Measurements from ENCODE around the gene MIAT.

Gene MIAT

GRCh38 chr22:26680485-26680884 is 23.1 kb downstream of the MIAT start:
- TF ChIP-seq, protein P1, sequence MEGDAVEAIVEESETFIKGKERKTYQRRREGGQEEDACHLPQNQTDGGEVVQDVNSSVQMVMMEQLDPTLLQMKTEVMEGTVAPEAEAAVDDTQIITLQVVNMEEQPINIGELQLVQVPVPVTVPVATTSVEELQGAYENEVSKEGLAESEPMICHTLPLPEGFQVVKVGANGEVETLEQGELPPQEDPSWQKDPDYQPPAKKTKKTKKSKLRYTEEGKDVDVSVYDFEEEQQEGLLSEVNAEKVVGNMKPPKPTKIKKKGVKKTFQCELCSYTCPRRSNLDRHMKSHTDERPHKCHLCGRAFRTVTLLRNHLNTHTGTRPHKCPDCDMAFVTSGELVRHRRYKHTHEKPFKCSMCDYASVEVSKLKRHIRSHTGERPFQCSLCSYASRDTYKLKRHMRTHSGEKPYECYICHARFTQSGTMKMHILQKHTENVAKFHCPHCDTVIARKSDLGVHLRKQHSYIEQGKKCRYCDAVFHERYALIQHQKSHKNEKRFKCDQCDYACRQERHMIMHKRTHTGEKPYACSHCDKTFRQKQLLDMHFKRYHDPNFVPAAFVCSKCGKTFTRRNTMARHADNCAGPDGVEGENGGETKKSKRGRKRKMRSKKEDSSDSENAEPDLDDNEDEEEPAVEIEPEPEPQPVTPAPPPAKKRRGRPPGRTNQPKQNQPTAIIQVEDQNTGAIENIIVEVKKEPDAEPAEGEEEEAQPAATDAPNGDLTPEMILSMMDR (IDR thresholded peaks at IDR 0.05; ENCODE audit: control insufficient read depth, insufficient read depth, low read depth, low read length, missing control alignments): no peak
- no peak overlapping the region for H3K4me3 ChIP-seq (ENCODE audit: control insufficient read depth, low read depth, low read length)
- DNase-seq (ENCODE audit: low read depth): no peak

- TF ChIP-seq, protein P1 (IDR thresholded peaks at IDR 0.05; ENCODE audit: control insufficient read depth, insufficient read depth, low read depth, low read length, missing control alignments): no peak
- DNase-seq (ENCODE audit: low read depth): no peak
- no peak overlapping the region for H3K4me3 ChIP-seq (ENCODE audit: control insufficient read depth, low read depth, low read length)
These were observed 24.0 kb downstream of the MIAT start for GRCh38 chr22:26681395-26681821.

DNA sequence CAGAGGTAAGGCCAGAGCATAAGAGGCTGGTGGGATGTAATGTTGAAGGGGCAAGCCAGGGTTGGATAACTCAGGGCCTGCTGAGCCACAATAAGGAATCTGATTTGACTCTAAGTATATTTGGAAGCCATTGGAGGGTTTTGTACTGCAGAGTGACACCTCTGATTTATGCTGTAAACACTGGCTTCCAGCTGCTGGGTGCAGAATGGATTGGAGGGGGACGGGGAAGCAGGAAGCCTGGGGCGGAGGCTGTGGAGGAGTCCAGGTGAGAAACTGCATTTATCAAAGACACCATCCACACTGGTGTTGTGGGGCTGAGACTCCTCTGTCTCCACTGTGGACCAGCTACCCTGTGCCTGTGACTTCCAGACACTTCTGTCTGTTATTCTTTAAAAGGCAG is 26.8 kb downstream of the MIAT start:
- H3K4me3 ChIP-seq (ENCODE audit: control insufficient read depth, low read depth, low read length): no peak overlapping the region
- TF ChIP-seq, protein P1 (IDR thresholded peaks at IDR 0.05; ENCODE audit: control insufficient read depth, insufficient read depth, low read depth, low read length, missing control alignments): no peak
- no peak for DNase-seq (ENCODE audit: low read depth)

DNA sequence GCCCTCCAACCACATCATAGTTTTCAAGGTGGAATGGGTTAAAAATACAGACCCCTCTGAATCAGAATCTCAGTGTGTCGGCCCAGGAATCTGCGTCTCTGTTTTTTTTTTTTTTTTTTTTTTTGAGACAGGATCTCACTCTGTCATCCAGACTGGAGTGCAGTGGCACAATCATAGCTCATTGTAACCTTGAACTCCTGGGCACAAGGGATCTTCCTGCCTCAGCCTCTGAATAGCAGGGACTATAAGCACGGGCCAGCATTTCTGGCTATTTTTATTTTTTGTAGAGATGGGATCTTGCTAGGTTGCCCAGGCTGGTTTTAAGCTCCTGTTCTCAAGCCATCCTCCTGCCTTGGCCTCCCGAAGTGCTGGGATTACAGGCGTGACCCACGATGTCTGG is 28.2 kb downstream of the MIAT start:
- TF ChIP-seq, protein P1 (IDR thresholded peaks at IDR 0.05; ENCODE audit: control insufficient read depth, insufficient read depth, low read depth, low read length, missing control alignments): no peak
- H3K4me3 ChIP-seq (ENCODE audit: control insufficient read depth, low read depth, low read length): no peak overlapping the region
- no peak for DNase-seq (ENCODE audit: low read depth)

DNA sequence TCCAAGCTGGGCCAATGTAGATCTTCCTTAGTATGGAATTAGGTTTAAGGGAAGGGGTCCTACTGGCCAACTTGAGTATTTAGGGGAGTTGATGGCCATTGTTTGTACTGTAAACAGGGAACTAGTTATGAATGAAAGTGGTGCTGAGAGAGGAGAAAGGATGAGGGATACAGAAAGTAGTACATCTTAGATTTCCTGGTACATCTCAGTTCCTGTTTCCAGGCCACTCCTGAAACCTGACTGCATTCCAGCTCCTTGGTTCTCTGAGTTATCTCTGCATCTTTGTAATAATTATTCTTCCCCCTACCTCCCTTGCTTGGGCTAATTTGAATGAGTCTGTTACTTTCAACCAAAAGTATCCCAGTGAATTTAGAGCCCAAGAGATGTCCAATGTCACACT is 30.1 kb downstream of the MIAT start:
- TF ChIP-seq, protein P1 (IDR thresholded peaks at IDR 0.05; ENCODE audit: control insufficient read depth, insufficient read depth, low read depth, low read length, missing control alignments): no peak
- no peak overlapping the region for H3K4me3 ChIP-seq (ENCODE audit: control insufficient read depth, low read depth, low read length)
- DNase-seq (ENCODE audit: low read depth): no peak

GRCh38 chr22:26689513-26690301 is 32.3 kb downstream of the MIAT start:
- TF ChIP-seq, protein P1 (IDR thresholded peaks at IDR 0.05; ENCODE audit: control insufficient read depth, insufficient read depth, low read depth, low read length, missing control alignments): no peak
- no peak for DNase-seq (ENCODE audit: low read depth)
- no peak overlapping the region for H3K4me3 ChIP-seq (ENCODE audit: control insufficient read depth, low read depth, low read length)
